ENCODE results near the gene PCSK6. TPM values are rescaled to one million over a fixed set of nuclear protein-coding genes. Genes with fewer than 3 reads are reported as not detected.

PCSK6 gene
- total and polyA plus RNA-seq, 2 experiments from 2014 or later = 0.38 TPM; not detected in 1

DNA sequence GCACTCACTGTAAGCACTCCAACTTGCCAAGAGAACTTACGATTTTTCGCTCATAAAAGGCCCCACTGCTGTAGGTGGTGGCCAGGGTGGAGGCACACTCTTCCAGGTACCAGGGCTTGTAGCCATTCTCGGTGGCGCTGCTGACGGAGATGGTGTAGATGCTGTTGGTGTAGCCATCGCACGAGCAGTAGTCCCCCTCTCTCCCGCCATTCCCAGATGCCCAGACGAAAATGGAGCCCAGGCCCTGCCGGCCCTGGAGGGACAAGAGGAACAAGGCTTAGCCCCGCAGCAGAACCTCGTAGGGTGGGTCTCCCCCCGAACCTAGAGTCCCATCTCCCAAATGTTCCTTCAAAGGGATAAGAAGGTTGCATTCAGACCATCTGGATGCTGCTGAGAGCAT is 96.3 kb downstream of the PCSK6 start:
- Histone ChIP-seq H3F3A (ENCODE audit: insufficient read depth) (no peaks in the 10 kb centered on the region), H3K4me1 (ENCODE audit: insufficient read depth) (no peaks in the 10 kb centered on the region), H3K9me3 (ENCODE audit: low read depth) (no peaks in the 10 kb centered on the region), H3K4me3 (no peak overlapping the region), H4K20me1 (ENCODE audit: insufficient read depth) (no peaks in the 10 kb centered on the region), H3K27me3 (replicated peaks; ENCODE audit: insufficient read depth) (peaks cover 4% of the 10 kb centered on the region; the same call in 1 of the 2 replicates), H3K79me2 (ENCODE audit: insufficient read depth) (no peaks in the 10 kb centered on the region), H3K9me2 (ENCODE audit: insufficient read depth) (no peaks in the 10 kb centered on the region), H3K27ac (no peak overlapping the region), H3K9ac (no peak overlapping the region), H3K4me2 (ENCODE audit: unreplicated experiment) (no peak overlapping the region), H2AFZ (no peak overlapping the region), H3K36me3 (ENCODE audit: low read depth) (no peaks in the 10 kb centered on the region)
- no peak for DNase-seq
- no peak for TF ChIP-seq EZH2 (IDR thresholded peaks at IDR 0.05; ENCODE audit: insufficient read depth, poor library complexity, severe bottlenecking)
- TF ChIP-seq EZH2phosphoT487 (IDR thresholded peaks at IDR 0.05; ENCODE audit: insufficient read depth, low read depth) = no peak
- 51 to 61% methylated on average over 13 of the region's 13 CpGs for WGBS, 2 experiments (ENCODE audit: low coverage in 1 of 2, low lambda C conversion rate in 2 of 2, missing lambda C conversion rate in 2 of 2)
- in situ Hi-C loops (cut with MboI) = no loop called here

DNA sequence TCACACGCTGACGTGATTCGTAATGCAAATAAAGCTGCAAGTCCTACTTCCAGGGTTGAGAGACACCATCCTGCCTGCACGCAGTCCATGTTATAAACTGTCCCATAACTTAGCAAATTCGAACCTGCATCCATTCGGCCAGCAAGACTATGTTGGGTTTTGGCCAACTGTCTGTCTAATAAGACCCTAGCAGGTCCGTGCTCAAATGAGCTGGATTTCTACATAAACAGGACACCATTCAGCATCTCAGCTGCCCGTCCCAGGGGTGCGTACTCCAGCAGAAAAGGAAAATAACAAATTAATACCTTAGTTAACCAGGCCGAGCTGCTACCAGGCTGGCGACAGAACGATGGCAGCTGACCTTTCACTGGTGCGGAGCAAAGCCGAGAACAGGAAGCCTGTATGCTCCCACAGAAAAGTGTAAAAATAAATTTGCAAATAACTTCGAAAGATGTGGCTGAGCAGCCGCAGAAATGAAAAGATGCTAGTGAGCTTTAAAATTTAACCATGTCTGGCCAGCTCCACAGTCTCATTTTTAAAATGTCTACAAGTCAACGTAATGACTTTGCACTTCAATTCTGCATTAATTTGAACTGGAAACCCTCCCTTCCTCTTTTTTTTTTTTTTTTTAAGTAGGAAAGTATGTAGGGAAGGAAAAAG is 97.4 kb downstream of the PCSK6 start:
- no peak for DNase-seq
- H3K27ac ChIP-seq = no peak overlapping the region
- no peak overlapping the region for H2AFZ ChIP-seq
- in situ Hi-C loops (cut with MboI) = no loop called here
- no peak overlapping the region for H3K4me3 ChIP-seq
- H3K9me3 ChIP-seq (ENCODE audit: low read depth) = no peaks in the 10 kb centered on the region
- H3K27me3 ChIP-seq (replicated peaks; ENCODE audit: insufficient read depth) = peaks cover 4% of the 10 kb centered on the region; the same call in 1 of the 2 replicates
- no peak overlapping the region for H3K9ac ChIP-seq
- H3K4me2 ChIP-seq (ENCODE audit: unreplicated experiment) = no peak overlapping the region
- no peaks in the 10 kb centered on the region for H3K36me3 ChIP-seq (ENCODE audit: low read depth)
- H4K20me1 ChIP-seq (ENCODE audit: insufficient read depth) = no peaks in the 10 kb centered on the region
- TF ChIP-seq EZH2phosphoT487 (IDR thresholded peaks at IDR 0.05; ENCODE audit: insufficient read depth, low read depth) (no peak), EZH2 (IDR thresholded peaks at IDR 0.05; ENCODE audit: insufficient read depth, poor library complexity, severe bottlenecking) (no peak)
- no peaks in the 10 kb centered on the region for H3K4me1 ChIP-seq (ENCODE audit: insufficient read depth)
- no peaks in the 10 kb centered on the region for H3K79me2 ChIP-seq (ENCODE audit: insufficient read depth)
- no peaks in the 10 kb centered on the region for H3F3A ChIP-seq (ENCODE audit: insufficient read depth)
- 64 to 66% methylated on average over 17 of the region's 17 CpGs for WGBS, 2 experiments (ENCODE audit: low coverage in 1 of 2, low lambda C conversion rate in 2 of 2, missing lambda C conversion rate in 2 of 2)
- H3K9me2 ChIP-seq (ENCODE audit: insufficient read depth) = no peaks in the 10 kb centered on the region

DNA sequence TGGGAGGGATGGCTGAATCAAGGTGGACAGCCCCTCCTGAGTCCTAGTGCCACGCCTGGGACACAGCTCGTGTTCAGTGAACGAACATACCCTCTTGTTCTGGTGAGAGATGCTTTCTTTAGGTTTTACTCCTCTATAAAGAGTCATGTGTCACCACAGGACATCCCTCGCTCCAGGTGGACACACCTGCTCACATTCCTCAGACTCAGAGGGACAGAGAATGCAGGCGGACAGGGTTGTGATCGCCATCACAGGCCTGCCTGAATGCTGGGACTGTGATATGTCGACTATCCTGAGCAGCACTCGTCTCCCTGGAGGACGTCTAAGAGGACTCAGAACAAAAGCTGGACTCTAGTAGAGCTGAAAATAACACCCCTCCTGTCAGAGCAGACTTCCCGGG is 98.1 kb downstream of the PCSK6 start:
- in situ Hi-C loops (cut with MboI) = no loop called here
- Histone ChIP-seq H3K36me3 (ENCODE audit: low read depth) (no peaks in the 10 kb centered on the region), H3K4me3 (no peak overlapping the region), H3K9ac (no peak overlapping the region), H3K79me2 (ENCODE audit: insufficient read depth) (no peaks in the 10 kb centered on the region), H3K27ac (no peak overlapping the region), H3K4me1 (ENCODE audit: insufficient read depth) (no peaks in the 10 kb centered on the region), H3K9me3 (ENCODE audit: low read depth) (no peaks in the 10 kb centered on the region), H2AFZ (no peak overlapping the region), H4K20me1 (ENCODE audit: insufficient read depth) (no peaks in the 10 kb centered on the region), H3K4me2 (ENCODE audit: unreplicated experiment) (no peak overlapping the region), H3K9me2 (ENCODE audit: insufficient read depth) (no peaks in the 10 kb centered on the region), H3F3A (ENCODE audit: insufficient read depth) (no peaks in the 10 kb centered on the region), H3K27me3 (replicated peaks; ENCODE audit: insufficient read depth) (peaks cover 4% of the 10 kb centered on the region; the same call in 1 of the 2 replicates)
- no peak for DNase-seq
- 56 to 60% methylated on average over 10 of the region's 10 CpGs for WGBS, 2 experiments (ENCODE audit: low coverage in 1 of 2, low lambda C conversion rate in 2 of 2, missing lambda C conversion rate in 2 of 2)
- no peak for TF ChIP-seq EZH2phosphoT487 (IDR thresholded peaks at IDR 0.05; ENCODE audit: insufficient read depth, low read depth)
- TF ChIP-seq EZH2 (IDR thresholded peaks at IDR 0.05; ENCODE audit: insufficient read depth, poor library complexity, severe bottlenecking) = no peak

DNA sequence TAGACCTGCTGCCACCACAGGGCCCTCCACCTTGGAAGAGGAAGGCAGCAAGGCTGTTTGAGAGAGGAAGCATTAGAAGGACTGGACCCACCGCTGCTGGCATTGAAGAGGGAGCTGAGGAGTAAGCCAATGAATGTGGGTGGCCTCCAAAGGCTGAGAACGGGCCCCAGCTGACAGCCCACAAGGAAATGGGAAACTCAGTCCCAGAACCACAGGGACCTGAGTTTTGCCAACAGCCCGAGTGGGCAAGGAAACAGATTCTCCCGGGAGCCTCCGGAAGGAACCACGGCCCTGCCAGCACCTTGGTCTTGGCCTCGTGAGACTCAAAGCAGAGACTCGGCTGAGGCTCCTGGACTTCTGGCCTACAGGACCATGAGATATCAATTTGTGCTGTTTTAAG is 99.0 kb downstream of the PCSK6 start:
- Histone ChIP-seq H3K9me3 (ENCODE audit: low read depth) (no peaks in the 10 kb centered on the region), H4K20me1 (ENCODE audit: insufficient read depth) (no peaks in the 10 kb centered on the region), H3K9ac (no peak overlapping the region), H3K27me3 (replicated peaks; ENCODE audit: insufficient read depth) (peaks cover 4% of the 10 kb centered on the region; the same call in 1 of the 2 replicates), H3K4me3 (no peak overlapping the region), H3K4me2 (ENCODE audit: unreplicated experiment) (no peak overlapping the region), H3K36me3 (ENCODE audit: low read depth) (no peaks in the 10 kb centered on the region), H2AFZ (no peak overlapping the region), H3K9me2 (ENCODE audit: insufficient read depth) (no peaks in the 10 kb centered on the region), H3F3A (ENCODE audit: insufficient read depth) (no peaks in the 10 kb centered on the region), H3K4me1 (ENCODE audit: insufficient read depth) (no peaks in the 10 kb centered on the region), H3K79me2 (ENCODE audit: insufficient read depth) (no peaks in the 10 kb centered on the region), H3K27ac (no peak overlapping the region)
- WGBS, 2 experiments (ENCODE audit: low coverage in 1 of 2, low lambda C conversion rate in 2 of 2, missing lambda C conversion rate in 2 of 2) = 50% methylated on average over 8 of the region's 8 CpGs
- TF ChIP-seq EZH2phosphoT487 (IDR thresholded peaks at IDR 0.05; ENCODE audit: insufficient read depth, low read depth) = no peak
- no peak for TF ChIP-seq EZH2 (IDR thresholded peaks at IDR 0.05; ENCODE audit: insufficient read depth, poor library complexity, severe bottlenecking)
- no peak for DNase-seq
- in situ Hi-C loops (cut with MboI) = no loop called here
